ENCODE data around the gene MGST1.

The MGST1 gene

GRCh38 chr12:16330560-16330959, 16.9 kb upstream of the MGST1 start:
- Histone ChIP-seq H3K36me3 (replicated peaks) (no peaks in the 10 kb centered on the region), H3K4me1 (no peaks in the 10 kb centered on the region), H3K27me3 (ENCODE audit: low read depth) (no peaks in the 10 kb centered on the region), H3K9me3 (no peaks in the 10 kb centered on the region), H3K4me3 (no peak overlapping the region)
- no peak for DNase-seq (ENCODE audit: low spot score in 2 of 2)
- in situ Hi-C loops (cut with MboI; ENCODE audit: low sequenced_read_pairs): no loop called here

DNA sequence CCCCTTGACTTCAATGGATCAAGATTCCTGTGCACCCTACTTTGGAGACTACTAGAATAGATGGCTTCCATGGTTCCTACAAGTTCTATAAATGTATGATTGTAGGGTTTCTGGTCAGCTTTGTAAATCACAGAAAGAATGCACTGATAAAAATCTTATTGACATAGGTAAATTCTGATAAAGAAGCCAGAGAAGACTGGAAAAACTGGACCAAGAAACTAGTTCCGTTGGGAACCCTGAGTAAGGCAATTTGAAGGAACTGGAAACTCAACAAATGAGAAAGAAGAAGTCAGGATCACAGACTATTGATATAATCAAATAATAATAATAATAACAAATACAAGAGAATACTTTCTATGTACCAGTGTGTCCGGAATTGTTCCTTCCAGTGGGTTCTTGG, 15.4 kb upstream of the MGST1 start:
- Histone ChIP-seq H3K36me3 (replicated peaks) (no peaks in the 10 kb centered on the region), H3K27me3 (ENCODE audit: low read depth) (0 out of 2 replicates have a peak, but pooled peaks cover 2% of the 10 kb centered on the region), H3K4me3 (no peak overlapping the region), H3K4me1 (no peaks in the 10 kb centered on the region), H3K9me3 (no peaks in the 10 kb centered on the region)
- in situ Hi-C loops (cut with MboI; ENCODE audit: low sequenced_read_pairs): no loop called here
- no peak for DNase-seq (ENCODE audit: low spot score in 2 of 2)

GRCh38 chr12:16335838-16336237, 11.6 kb upstream of the MGST1 start:
- Histone ChIP-seq H3K4me3 (no peak overlapping the region), H3K4me1 (no peaks in the 10 kb centered on the region), H3K27me3 (ENCODE audit: low read depth) (0 out of 2 replicates have a peak, but pooled peaks cover 4% of the 10 kb centered on the region), H3K36me3 (replicated peaks) (no peaks in the 10 kb centered on the region), H3K9me3 (no peaks in the 10 kb centered on the region)
- DNase-seq (ENCODE audit: low spot score in 2 of 2): no peak
- in situ Hi-C loops (cut with MboI; ENCODE audit: low sequenced_read_pairs): no loop called here

DNA sequence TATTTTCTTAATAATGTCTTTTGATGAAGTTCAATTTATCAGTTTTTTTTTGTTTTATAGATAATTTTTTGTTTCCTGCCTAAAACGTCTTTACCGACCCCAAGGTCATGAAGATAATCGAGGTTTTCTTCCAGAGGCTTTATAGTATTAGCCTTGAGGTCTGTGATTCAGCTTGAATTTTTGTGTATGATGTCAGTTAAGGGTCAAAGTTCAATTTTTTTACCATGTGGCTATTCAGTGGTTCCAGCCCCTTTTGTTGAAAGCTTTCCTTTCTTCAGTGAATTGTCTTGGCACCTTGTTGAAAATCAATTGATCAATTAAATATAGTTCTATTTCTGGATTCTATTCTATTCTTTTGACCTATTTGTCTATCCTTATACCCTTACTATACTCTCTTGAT, 3.2 kb upstream of the MGST1 start:
- Histone ChIP-seq H3K36me3 (replicated peaks) (no peaks in the 10 kb centered on the region), H3K27me3 (ENCODE audit: low read depth) (no peaks in the 10 kb centered on the region), H3K4me1 (peaks cover 10% of the 10 kb centered on the region), H3K4me3 (no peak overlapping the region), H3K9me3 (no peaks in the 10 kb centered on the region)
- in situ Hi-C loops (cut with MboI; ENCODE audit: low sequenced_read_pairs): no loop called here
- no peak for DNase-seq (ENCODE audit: low spot score in 2 of 2)

DNA sequence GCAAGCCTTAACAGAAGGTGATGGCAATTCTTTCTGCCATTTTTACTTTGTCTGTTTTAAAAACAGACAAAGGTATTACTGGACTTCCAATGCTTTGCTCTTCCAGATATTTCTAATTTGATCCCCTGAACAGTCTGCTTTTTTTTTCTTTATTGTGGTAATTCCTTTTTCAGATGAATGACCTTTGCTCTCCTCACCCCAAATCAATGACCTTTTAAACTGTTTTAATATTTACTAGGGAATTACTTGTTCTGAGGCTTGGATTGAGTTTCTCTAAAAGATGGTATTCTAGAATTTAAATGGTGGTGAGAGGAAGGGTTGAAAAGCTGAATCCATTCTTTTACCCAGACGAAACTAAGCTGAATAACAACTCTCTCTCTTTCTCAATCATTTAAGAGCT, 2.3 kb upstream of the MGST1 start:
- Histone ChIP-seq H3K27me3 (ENCODE audit: low read depth) (no peaks in the 10 kb centered on the region), H3K4me3 (no peak overlapping the region), H3K9me3 (no peaks in the 10 kb centered on the region), H3K36me3 (replicated peaks) (no peaks in the 10 kb centered on the region; the same call in 1 of the 2 replicates), H3K4me1 (peaks cover 14% of the 10 kb centered on the region)
- in situ Hi-C loops (cut with MboI; ENCODE audit: low sequenced_read_pairs): no loop called here
- DNase-seq (ENCODE audit: low spot score in 2 of 2): no peak

- Histone ChIP-seq H3K27me3 (ENCODE audit: low read depth) (no peaks in the 10 kb centered on the region), H3K36me3 (replicated peaks) (peaks cover 8% of the 10 kb centered on the region), H3K4me1 (peaks cover 32% of the 10 kb centered on the region), H3K9me3 (no peaks in the 10 kb centered on the region), H3K4me3 (peak overlapping the region; percentile 64)
- in situ Hi-C loops (cut with MboI; ENCODE audit: low sequenced_read_pairs): no loop called here
- no peak for DNase-seq (ENCODE audit: low spot score in 2 of 2)
Observed at GRCh38 chr12:16346958-16347357, 487 bp upstream of the MGST1 start.

DNA sequence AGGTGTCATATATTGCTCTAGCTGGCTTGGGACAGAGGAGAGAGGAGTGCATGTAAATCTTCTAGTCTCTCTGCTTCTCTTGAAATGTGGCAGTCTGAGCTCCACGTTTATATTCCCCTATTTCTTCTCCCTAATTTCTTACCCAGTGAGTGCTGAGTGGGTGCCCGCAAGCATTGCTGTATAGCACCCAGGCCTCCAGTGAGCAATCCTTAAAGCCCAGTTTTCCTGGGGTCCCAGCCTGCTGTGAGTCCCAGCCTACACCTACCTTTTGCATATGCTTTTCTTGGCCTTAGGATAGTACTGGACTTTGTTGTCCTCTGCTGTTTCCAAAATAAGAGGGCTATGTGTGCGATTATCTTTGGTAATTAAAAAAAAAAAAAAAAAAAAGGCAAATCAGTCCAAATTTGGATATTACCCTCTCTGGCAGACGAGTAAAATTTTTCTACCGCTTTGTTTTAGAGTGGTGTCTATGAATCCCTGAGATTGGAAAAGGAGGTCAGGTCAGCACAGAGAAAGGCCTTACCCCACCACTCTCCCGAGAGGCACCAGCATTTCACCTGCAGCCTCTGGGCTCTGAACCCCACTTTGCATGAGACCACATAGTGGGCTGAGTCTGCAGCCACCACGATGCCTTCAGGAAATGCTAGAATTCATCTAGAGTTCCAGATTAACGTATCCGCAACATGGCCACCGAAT, 1.1 kb downstream of the MGST1 start:
- Histone ChIP-seq H3K4me1 (peaks cover 32% of the 10 kb centered on the region), H3K9me3 (no peaks in the 10 kb centered on the region), H3K36me3 (replicated peaks) (peaks cover 19% of the 10 kb centered on the region), H3K4me3 (peak overlapping the region; percentile 64), H3K27me3 (ENCODE audit: low read depth) (no peaks in the 10 kb centered on the region)
- no peak for DNase-seq (ENCODE audit: low spot score in 2 of 2)
- in situ Hi-C loops (cut with MboI; ENCODE audit: low sequenced_read_pairs): no loop called here

DNA sequence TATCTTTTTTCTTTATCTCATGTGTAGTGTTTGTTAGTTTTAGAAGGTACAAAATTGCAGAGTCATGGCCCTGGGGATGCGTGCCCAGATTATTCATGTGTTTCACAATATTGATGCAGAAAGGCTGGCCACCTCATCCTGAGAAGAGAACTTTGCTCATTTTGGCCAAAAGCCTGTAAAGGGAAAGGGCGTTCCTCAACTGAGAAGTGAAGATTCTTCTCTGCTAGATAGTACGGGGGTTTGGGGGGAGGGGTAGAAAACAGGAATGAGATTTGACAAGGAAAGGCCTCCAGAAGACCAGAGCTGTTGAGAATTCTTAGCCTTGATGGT, 1.7 kb downstream of the MGST1 start:
- peaks cover 32% of the 10 kb centered on the region for H3K4me1 ChIP-seq
- in situ Hi-C loops (cut with MboI; ENCODE audit: low sequenced_read_pairs): no loop called here
- DNase-seq (ENCODE audit: low spot score in 2 of 2): no peak
- peak overlapping the region; percentile 64 for H3K4me3 ChIP-seq
- peaks cover 20% of the 10 kb centered on the region for H3K36me3 ChIP-seq (replicated peaks)
- H3K9me3 ChIP-seq: no peaks in the 10 kb centered on the region
- H3K27me3 ChIP-seq (ENCODE audit: low read depth): no peaks in the 10 kb centered on the region

- H3K9me3 ChIP-seq: no peaks in the 10 kb centered on the region
- in situ Hi-C loops (cut with MboI; ENCODE audit: low sequenced_read_pairs): no loop called here
- no peaks in the 10 kb centered on the region for H3K27me3 ChIP-seq (ENCODE audit: low read depth)
- H3K4me3 ChIP-seq: no peak overlapping the region
- H3K4me1 ChIP-seq: peaks cover 30% of the 10 kb centered on the region
- H3K36me3 ChIP-seq (replicated peaks): peaks cover 34% of the 10 kb centered on the region
- no peak for DNase-seq (ENCODE audit: low spot score in 2 of 2)
Observed at GRCh38 chr12:16350682-16351081, 3.2 kb downstream of the MGST1 start.

GRCh38 chr12:16352481-16352880, 5.0 kb downstream of the MGST1 start:
- in situ Hi-C loops (cut with MboI; ENCODE audit: low sequenced_read_pairs): no loop called here
- no peak for DNase-seq (ENCODE audit: low spot score in 2 of 2)
- peaks cover 52% of the 10 kb centered on the region for H3K36me3 ChIP-seq (replicated peaks)

GRCh38 chr12:16358878-16359277, 11.4 kb downstream of the MGST1 start:
- DNase-seq (ENCODE audit: low spot score in 2 of 2): no peak
- Histone ChIP-seq H3K9me3 (no peaks in the 10 kb centered on the region), H3K36me3 (replicated peaks) (peaks cover 87% of the 10 kb centered on the region), H3K4me3 (no peak overlapping the region), H3K4me1 (no peaks in the 10 kb centered on the region), H3K27me3 (ENCODE audit: low read depth) (no peaks in the 10 kb centered on the region)
- in situ Hi-C loops (cut with MboI; ENCODE audit: low sequenced_read_pairs): no loop called here

More at GRCh38 chr12:16352481-16352880, 5.0 kb downstream of the MGST1 start:
- Histone ChIP-seq H3K27me3 (ENCODE audit: low read depth) (no peaks in the 10 kb centered on the region), H3K9me3 (no peaks in the 10 kb centered on the region), H3K4me1 (peaks cover 23% of the 10 kb centered on the region), H3K4me3 (no peak overlapping the region)

DNA sequence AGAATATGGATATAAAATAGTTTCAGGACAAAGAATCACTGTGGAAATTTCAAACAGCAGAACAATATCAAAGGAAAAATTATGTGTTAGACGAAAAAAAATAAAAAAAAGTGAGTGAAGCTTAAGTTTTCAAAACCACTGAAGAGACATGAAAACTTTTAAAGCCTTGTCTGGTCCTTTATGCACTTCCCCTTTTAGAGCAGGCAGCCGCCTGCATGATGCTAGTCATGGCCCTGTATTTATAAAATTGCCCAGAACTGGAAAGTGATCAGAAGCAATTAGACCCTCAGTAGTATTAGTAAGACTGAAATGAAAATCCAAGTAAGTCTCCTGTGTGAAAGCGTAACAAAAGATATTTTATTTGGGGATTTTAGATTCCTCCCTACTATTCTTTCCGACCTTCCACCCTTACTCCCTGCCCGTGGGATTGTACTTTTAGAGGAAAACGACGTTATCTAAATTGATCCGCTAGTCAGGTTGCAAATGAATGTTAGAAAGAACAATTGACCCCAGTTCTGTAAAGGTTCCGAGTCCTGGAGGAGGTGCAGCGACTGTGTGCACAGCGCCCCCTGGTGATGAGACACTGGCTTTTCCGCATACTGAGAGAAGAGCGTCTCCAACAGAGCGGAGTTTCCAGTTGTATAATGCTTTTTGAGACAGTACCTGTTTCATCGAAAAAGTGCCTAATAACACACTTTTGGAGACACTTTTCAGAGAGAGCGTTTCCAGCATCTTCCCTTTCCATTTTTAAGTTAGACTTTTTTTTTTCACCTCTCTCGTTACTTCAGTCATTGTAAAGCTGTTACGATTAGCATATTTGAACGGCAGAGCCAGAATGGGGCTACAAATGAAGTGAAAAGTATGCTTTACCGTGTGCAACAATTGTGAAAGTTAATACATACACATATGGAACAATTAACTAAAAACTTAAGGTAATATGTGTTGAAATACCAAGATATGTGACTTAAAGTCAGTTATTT, 12.4 kb downstream of the MGST1 start:
- DNase-seq (ENCODE audit: low spot score in 2 of 2): peak in 1 of 2 experiments; percentile 81
- Histone ChIP-seq H3K27me3 (ENCODE audit: low read depth) (no peaks in the 10 kb centered on the region), H3K4me1 (no peaks in the 10 kb centered on the region), H3K9me3 (no peaks in the 10 kb centered on the region), H3K4me3 (no peak overlapping the region), H3K36me3 (replicated peaks) (peaks cover 85% of the 10 kb centered on the region)
- in situ Hi-C loops (cut with MboI; ENCODE audit: low sequenced_read_pairs): no loop called here

- Histone ChIP-seq H3K36me3 (replicated peaks) (peaks cover 72% of the 10 kb centered on the region), H3K4me3 (no peak overlapping the region), H3K27me3 (ENCODE audit: low read depth) (no peaks in the 10 kb centered on the region), H3K9me3 (no peaks in the 10 kb centered on the region), H3K4me1 (no peaks in the 10 kb centered on the region)
- in situ Hi-C loops (cut with MboI; ENCODE audit: low sequenced_read_pairs): no loop called here
- no peak for DNase-seq (ENCODE audit: low spot score in 2 of 2)
Observed at GRCh38 chr12:16361142-16361783, 13.8 kb downstream of the MGST1 start.

GRCh38 chr12:16362550-16362949, 15.1 kb downstream of the MGST1 start:
- in situ Hi-C loops (cut with MboI; ENCODE audit: low sequenced_read_pairs): no loop called here
- Histone ChIP-seq H3K36me3 (replicated peaks) (peaks cover 59% of the 10 kb centered on the region), H3K4me3 (no peak overlapping the region), H3K9me3 (no peaks in the 10 kb centered on the region), H3K4me1 (no peaks in the 10 kb centered on the region), H3K27me3 (ENCODE audit: low read depth) (no peaks in the 10 kb centered on the region)
- no peak for DNase-seq (ENCODE audit: low spot score in 2 of 2)

All from HAP-1 (cell line).